SK-N-DZ (cell line): ENCODE data around the gene GSN.
"Not testable (repeated sequence)": the region's sequence is repeated elsewhere in the genome, so short reads cannot be mapped to it uniquely, and the experiment has no call there.

Source experiments
- DNase-seq: peaks from one replicate; pipeline ENCODE4 v3.0.0-alpha.2; 2015; ENCODE audit warnings: low spot score

Gene GSN

DNA sequence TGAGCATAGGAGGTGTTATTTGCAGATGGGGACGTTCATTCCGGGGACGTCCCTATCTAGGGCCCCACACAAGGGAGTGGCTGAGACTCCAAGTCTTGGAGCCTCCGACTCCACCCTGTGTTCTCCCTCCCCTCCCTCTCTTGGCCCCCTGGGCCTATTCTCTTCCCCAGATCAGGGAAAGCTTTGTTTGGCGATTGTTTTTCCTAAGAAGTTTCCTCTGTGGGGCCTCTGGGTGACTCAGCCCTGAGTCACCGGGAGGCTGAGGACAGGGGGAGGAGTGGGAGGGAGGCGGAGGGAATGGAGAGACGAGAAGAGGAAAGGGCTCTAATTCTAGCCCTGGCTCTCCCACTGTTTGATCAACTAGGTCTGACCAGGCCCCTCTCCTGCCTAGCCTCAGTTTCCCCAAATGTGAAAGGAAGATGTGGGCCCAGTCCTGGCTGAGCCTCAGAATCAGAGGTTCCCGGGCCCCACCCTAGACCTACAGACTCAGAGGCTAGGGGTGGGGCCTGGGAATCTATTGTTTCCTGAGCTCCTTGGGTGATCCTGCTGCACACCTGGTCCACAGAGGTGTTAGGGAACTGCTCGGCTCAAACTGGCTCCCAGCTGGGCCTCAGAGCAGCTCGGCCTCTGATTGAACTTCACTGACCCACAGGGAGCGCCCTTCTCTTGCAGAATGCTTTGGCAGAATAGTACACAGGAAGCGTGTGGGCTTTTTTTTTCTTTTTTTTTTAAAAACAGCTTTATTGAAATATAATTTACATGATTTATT, 19.2 kb downstream of the GSN start:
- no peak for DNase-seq

DNA sequence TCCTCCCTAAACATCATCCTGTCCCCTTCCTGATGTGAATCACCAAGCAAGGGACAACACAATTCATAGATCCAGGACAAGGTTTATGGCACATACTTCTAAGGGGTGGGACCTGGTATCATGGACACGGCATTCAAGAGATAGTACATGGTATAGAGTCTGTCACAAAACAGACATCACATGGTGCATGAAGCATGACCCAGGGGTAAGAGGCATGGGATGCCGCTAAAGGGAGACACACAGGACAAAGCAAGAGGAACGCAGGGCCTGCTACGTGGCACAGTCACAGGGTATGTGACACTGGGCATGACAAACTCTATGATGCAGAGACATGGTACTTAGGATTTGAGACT, 20.7 kb downstream of the GSN start:
- DNase-seq = no peak

DNA sequence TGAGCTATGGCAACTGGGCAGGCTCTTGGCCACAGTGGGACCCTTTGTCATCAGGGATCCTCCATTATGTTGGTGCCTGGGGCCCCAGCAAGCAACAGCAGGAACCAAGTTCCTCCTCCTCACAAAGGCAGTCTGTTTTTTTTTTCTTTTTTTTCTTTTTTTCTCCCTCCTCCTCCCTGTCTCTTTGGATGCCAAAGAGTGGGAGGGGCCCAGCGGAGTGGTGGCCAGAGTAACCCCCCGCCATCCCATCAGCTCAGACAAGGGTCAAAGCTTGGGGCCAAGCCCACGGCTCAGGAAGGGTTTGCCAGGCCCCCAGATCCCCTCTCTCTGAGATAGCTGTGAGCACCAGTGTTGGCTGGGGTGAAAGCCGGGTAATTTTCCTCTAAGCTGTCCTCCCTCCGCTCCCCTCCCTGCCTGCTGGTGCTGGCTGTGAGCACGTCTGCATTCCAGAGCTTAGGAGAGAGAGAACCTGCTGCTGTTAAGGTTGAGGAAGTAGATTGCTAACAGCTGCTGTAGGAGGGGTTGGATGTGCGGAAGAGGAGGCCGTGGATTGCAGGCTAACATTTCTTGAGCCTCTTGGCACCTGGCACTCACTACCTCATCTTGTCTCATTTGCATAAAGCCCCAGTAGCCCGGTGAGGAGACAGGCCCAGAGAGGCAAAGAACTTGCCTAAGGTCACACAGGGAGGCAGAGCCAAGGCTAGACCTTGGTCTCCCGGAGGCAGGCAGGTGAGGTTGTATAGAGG, 21.2 kb downstream of the GSN start:
- DNase-seq = no peak

DNA sequence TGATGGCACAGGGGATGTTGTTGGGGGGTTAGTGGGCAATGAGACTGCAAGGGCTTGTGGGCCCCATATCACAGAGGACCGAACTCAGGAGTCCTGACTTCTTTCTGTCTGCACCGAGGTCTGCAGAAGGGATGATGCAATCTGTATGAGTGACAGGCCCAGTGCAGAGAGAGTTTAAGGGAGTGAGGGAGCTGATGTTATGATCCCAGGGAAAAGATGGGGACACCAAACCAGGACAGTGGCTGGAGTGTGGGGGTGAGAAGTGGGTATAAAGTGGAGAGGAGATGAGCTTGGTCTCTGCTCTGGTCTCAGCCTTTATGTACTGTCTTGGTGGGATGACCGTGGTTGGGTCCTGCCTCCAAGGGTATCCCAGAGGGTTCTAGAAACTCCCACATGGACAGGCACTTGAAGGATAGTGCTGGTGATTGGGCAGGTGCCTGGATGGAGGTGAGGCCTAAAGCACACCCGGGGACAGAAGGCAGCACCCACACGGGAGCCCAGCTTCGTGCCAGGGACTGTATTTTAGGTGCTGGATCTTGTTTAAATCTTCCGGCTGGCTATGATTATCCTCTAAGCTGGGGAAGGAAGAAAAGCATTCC, 21.9 kb downstream of the GSN start:
- no peak for DNase-seq

DNA sequence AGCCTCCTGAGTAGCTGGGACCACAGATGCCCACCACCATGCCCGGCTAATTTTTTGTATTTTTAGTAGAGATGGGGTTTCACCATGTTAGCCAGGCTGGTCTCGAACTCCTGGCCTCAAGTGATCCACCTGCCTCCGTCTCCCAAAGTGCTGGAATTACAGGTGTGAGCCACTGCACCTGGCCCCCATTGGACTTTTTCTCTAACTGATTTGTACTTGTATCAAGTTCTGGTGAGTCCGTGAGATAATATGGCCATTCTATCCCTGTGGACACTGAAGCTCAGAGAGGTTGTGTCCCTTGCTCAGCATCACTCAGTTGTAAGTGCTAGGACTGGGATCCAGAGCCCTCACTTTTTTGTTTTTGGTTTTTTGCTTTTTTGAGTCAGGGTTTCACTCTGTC, 23.6 kb downstream of the GSN start:
- not testable (repeated sequence) for DNase-seq

DNA sequence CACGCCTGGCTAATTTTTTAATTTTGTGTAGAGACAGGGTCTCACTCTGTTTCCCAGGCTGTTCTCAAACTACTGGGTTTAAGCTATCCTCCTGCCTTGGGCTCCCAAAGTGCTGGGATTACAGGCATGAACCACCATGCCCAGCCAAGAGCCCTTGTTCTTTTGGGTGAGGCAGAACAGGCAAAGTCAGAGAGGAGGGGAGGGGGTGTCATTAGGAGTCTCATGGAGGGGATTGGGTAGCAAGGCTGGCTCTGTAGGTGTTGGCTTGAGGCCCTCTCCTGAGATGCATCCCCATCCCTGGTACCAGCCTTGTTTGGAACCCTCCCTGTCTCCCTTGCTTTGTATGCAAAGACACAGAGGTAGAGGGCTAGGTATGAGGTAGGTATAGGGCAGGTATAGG, 24.1 kb downstream of the GSN start:
- no peak for DNase-seq

DNA sequence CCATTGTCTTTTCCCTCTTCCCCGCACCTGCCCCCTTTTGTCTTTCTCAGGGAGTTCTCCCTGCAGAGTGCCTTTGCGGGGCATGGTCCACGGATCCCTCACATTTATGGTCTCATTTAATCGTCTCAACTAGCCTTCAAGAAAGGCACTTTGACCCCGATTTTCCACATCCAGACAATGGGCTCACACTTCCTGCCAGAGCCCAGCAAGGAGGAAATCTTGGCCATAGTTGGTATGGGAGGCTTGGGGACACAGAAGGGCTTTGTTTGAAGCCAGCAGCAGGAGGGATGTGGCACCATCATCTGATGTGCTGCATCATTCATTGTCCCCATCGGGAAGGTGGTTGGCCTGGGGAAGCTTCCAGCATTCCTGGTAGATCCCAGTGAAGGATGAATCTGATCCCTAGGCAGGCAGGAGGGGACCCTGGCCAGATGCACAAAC, 24.9 kb downstream of the GSN start:
- no peak for DNase-seq

DNA sequence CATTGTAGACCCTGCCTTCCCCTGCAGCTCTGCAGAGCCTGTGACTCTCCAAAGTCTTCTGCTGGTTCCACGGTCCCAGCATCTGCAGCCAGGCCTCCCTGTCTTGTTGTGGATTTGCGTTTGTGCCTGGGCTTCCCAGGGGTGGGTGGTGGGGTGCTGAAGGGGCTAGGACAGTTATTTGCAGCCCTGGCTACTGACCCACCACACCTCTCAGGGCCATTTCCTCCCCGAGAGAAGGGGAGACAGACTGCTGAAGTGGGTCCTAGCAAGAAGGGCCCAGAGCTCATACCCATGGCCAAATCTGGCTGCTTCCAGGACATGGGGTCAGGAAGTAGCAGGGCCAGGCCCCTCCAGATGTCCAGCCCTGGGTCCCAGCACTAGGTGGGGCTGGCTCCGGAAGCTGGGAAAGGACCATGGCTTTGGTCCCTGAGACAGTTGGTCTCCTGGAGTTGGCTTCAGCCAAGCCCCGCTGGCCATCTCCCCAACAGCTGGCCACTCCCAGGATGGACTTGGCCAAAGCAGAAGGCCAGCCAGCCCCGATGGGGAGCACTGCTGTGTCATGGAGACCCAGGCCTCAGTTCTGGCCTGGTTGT, 26.3 kb downstream of the GSN start:
- DNase-seq = no peak

DNA sequence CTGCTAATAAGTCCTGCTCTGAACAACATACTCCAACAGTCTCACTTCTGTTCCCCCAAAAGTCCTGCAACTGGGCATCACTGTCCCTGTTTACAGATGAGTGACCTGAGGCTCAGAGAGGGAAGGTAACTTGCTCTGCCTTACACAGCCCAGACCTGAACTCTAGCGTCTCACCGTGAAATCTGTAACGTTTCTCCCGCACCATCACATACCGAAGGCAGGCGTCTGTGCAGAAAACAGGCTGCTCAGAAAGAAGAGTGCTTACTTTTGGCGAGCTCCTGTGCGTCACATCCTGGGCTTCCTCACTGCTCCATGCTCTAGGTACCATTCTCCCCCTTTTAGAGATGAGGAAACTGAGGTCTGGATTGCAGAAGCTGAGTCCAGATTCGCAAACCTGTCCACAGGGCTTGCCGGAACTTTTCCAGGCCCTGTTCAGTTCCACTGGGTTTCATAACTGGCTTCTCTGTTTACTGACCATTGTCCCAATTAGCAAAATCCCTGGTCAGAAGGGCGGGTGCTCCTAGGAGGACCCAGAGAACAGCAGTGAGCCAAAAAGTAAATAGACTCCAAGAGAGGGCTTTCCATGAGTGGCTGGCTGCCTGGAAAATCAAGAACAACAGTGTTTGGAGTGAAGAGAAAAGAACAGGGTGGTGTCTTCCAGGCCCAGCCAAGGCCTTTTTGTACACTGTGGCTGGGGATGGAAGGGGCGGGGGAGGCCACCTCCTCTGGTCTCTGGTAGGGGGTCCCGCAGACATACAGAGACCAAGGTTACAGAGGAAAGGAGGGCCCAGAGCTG, 27.1 kb downstream of the GSN start:
- no peak for DNase-seq

DNA sequence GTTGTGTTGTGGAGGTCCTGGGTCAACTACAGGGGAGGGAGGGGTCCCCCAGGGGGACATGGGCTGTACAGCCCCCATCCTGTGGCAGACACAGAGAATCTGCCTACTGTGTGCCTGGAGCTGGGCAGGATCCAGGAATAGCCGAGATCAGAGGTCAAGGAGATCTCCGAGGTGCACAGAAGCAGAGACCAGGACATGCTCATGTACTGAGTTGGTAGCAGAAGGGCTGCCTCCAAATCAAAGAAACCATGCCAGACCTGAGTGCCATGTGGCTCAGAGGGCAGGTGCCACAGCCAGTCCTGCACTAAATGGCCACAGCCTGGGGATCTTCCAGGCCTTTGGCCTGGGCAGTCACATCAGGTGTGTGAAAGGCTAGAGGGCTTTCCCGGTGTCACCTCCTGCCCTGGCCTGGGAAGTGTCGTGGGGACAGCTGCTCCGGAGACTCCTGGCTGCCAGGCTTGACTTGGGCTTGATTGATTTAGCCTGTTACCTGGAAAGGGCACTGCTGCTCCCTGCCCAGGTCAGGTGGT, 27.8 kb downstream of the GSN start:
- no peak for DNase-seq

DNA sequence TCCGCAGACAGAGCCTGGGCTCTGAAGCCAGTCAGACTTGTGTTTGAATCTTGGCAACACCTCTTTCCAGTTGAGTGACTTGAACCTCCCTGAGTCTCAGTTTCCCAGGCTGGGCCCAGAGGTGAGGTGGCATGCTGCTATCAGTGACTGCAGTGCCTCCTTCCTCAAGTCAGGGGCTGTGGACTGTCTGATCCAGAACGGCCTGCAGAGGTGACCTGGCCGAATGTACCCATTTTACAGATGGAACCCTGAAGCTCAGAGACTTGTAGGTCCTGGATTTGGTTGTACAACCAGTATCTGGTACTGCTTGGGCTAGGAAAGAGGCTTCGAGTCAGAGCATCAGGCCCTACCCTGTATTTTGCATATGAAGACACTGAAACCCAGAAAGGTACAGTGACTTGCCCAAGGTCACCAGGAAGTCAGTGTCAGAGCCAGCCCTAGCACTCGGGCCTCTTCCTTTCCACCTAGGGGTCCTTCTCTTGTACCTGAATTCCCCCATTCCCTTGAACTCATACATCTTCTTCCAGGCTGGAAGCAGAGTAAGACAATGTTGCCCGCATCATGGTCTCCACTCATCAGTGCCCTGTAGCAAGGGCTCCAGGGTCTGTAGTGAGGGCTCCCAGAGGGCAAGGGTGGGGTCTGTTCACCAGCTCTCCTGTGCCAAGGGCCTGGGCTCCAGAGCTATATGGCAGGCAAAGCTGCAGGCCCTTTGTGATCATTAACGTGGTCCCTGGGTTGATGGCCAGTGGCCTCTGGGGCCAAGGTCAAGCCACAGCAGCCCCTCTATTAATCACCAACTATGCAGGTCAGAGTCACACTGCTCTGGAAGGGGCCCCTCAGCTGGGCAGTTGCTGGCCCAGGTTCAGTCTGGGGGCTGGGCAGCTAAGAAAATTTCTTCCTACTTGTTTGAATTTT, 28.5 kb downstream of the GSN start:
- DNase-seq = no peak

DNA sequence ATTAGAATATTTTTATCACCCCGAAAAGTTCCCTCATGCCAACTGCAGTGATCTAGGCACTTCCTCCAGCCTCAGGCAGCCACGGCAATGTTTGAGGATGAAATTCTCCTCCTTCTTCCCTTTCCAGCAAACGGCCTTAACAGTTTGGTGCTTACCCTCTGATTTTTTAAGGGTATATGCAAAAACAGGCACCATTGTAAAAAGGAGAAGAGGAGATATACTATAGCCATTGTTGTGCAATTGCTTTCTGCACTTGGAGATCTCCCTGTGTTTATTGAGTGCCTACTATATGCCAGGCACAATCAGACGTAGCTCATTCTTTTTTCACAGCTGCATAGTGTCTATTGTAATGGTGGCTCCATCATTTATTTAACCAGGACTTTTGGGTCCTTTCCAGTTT, 29.4 kb downstream of the GSN start:
- DNase-seq = no peak

DNA sequence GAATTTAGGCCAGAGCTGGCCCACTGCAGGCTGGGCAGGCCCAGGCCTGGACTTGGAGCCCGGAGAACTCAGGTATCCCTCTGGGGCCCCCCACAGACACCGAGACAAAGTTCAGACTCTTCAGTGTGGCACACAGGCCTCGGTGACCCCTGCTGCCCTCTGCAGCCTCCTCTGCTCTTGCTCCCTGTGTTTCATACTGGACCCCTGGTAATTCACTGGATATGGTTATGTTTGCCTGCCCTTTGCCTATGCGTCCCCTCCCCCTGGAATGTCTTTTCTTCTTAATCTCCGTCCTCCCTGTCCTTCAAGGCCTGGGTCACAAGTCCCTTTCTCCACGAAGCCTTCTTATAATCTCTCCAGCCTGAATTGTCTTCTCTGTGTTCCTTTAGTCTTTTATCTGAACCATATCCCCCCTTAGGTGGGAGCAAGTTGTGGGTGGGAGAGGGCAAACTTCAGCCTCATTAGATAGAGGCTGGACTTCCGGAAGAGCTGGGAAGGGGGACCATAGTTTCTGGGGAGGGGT, 30.1 kb downstream of the GSN start:
- DNase-seq = no peak

DNA sequence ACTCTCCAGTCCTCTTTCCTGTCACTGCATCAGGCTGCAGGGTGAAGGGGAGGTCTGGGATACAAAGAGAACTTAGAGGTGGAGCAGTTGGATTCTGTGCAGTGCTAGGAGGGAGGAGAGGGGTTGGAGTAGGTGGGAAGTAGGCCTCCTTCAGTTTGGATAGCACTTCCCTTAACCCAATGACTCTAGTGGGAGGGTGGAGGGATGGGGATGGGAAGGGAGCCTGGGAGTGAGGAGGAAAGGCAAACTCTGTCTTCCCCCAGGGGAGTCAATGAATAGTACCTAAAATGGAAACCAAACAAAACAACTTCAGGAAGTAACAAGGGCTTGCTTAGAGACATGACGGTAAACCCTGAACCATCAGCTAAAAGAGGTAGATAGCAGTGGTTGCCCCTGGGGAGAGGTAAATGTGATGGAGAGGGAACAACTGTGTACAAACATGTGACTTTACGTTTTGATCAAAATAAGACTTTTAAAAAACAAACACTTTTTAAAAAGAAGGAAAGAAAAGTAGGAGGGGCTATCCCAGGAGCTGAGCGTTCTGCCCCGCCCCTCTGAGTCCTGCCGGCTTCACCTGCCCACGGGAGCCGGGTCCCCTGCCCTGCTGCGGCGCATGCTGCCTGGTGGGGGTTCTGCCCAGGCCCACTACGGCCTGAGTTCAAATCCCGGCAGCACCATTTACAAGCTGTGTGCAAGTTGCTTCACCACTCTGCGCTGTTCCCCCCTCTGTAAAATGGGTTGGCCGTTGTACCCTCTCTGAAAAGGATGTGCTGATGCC, 30.9 kb downstream of the GSN start:
- DNase-seq = no peak

DNA sequence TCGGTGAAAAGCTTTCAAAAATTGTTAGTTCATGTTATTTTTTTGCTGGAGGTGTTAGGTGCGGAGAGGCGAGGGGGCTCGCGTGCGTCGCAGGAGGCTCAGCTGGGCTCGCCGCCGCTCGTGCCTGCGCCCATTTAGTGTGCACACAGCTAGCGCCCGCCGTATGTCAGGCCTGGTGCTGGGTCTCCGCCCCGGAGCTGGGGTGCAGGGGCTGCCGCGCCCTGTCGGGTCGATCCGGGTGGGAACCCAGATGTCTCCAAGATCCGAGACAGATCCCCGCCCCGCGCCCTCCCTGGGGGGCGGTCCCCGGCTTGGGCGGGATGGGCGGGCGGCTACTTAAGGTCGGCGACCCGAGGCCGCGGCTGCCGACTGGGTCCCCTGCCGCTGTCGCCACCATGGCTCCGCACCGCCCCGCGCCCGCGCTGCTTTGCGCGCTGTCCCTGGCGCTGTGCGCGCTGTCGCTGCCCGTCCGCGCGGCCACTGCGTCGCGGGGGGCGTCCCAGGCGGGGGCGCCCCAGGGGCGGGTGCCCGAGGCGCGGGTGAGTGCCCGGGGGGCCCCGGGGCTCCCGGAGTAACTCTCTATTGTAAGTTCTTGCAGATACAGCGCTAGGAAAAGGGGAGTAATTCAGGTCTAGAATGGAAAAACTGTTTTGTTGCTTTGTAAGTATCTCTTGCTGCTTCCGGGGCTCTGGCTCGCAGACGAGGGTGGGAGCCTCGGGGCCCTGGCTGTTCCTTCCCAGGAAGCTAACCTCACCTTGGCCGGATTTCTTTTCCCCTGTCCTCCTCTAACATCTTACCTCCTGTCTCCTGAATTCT, 31.7 kb downstream of the GSN start:
- no peak for DNase-seq

DNA sequence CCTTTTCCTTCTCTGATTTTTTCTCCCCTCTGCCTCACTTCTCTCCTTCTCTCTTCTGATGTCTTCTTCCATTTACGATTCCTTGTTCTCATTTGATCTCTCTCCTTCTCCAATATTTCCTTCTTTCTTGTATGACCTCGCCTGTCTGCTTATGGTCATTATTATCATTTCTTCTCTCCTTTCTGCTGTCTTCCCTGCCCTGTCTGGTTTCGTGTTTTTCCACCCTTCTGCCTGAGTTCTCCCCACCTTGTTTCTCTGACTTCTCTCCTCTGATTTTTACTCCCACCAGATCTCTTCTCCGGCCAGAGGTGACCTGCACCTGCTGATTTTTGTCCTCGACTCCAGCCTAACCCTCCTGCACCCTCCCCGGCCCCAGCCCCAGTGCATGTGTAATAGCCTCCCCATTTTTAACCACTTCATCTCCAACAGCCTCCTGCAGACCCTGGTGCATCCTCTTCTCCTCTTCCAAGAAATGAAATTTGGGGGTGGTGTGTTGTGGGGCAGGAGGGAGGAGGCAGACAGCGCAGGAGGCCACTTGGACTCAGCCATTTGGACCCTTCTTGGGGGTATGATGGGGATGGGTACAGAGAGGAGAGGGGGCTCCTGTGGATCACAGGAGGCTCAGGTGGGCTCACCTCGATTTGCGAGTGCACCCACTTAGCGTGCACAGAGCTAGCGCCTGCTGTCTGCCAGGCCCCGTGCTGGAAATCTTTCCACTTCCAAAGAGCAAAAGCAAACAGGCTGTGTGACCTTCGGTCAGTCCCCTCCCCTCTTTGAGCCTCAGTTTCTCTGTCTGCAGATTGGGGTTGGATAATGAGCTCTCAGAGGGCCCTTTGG, 32.5 kb downstream of the GSN start:
- no peak for DNase-seq

DNA sequence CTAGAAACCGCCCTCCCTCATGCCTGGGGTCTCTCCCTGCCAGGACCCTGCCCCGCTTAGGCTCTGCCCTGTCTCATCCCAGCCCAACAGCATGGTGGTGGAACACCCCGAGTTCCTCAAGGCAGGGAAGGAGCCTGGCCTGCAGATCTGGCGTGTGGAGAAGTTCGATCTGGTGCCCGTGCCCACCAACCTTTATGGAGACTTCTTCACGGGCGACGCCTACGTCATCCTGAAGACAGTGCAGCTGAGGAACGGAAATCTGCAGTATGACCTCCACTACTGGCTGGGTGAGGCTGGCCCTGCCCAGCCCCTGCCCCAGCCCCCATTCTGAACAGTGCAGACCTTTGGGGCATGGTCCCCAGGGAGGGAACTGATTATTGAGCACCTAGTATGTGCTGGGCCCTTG, 33.9 kb downstream of the GSN start:
- no peak for DNase-seq
